H4 (cell line): ENCODE results near the gene MALAT1. TPM values are rescaled to one million over a fixed set of nuclear protein-coding genes. Genes with fewer than 3 reads are reported as not detected.
"Not testable (repeated sequence)": the region's sequence is repeated elsewhere in the genome, so short reads cannot be mapped to it uniquely, and the experiment has no call there.

Experiments
- DNase-seq: peaks from one replicate; pipeline ENCODE4 v3.0.0-alpha.2; 2015; ENCODE audit warnings: low spot score
- total RNA-seq: library from RNA; depleted of rRNA; stranded (reverse); fragments of >200 nt; shearing (Covaris generic); gene quantifications from 2 replicates; pipeline ENCODE4 v1.2.3, GENCODE V29; 2014

MALAT1 gene
- total RNA-seq, 1 experiment from 2014 or later: 168 TPM

- DNase-seq: peak; percentile 41
Observed at GRCh38 chr11:65498042-65498726, 661 bp upstream of the MALAT1 start.

GRCh38 chr11:65498727-65498976 is 193 bp upstream of the MALAT1 start:
- no peak for DNase-seq

GRCh38 chr11:65499713-65500386 is 1.0 kb downstream of the MALAT1 start:
- no peak for DNase-seq

GRCh38 chr11:65500387-65501185 is 1.7 kb downstream of the MALAT1 start:
- DNase-seq: peak; percentile 35

GRCh38 chr11:65501186-65501471 is 2.3 kb downstream of the MALAT1 start:
- no peak for DNase-seq

GRCh38 chr11:65501472-65502273 is 2.8 kb downstream of the MALAT1 start:
- no peak for DNase-seq

GRCh38 chr11:65502274-65502554 is 3.4 kb downstream of the MALAT1 start:
- DNase-seq: no peak

- DNase-seq: no peak
Observed at GRCh38 chr11:65502555-65503367, 3.9 kb downstream of the MALAT1 start.

GRCh38 chr11:65503368-65503948 is 4.6 kb downstream of the MALAT1 start:
- no peak for DNase-seq

- DNase-seq: no peak
Observed at GRCh38 chr11:65503949-65504673, 5.3 kb downstream of the MALAT1 start.

GRCh38 chr11:65504674-65505465 is 6.0 kb downstream of the MALAT1 start:
- DNase-seq: no peak

GRCh38 chr11:65505466-65506289 is 6.8 kb downstream of the MALAT1 start:
- DNase-seq: no peak

GRCh38 chr11:65506290-65506771 is 7.5 kb downstream of the MALAT1 start:
- DNase-seq: no peak

- DNase-seq: peak; percentile 83
Observed at GRCh38 chr11:65506772-65507505, 8.1 kb downstream of the MALAT1 start.

GRCh38 chr11:65512311-65512710 is 13.5 kb downstream of the MALAT1 start:
- not testable (repeated sequence) for DNase-seq

GRCh38 chr11:65516135-65516968 is 17.5 kb downstream of the MALAT1 start:
- DNase-seq: no peak

GRCh38 chr11:65518941-65519549 is 20.2 kb downstream of the MALAT1 start:
- DNase-seq: not testable (repeated sequence)
